ENCODE results near the gene PRSS12.
"Not testable (repeated sequence)": the region's sequence is repeated elsewhere in the genome, so short reads cannot be mapped to it uniquely, and the experiment has no call there.

The PRSS12 gene

GRCh38 chr4:118271788-118272187 lies 81.0 kb downstream of the PRSS12 start:
- DNase-seq = no peak

- peak; percentile 68 for DNase-seq
Measured at GRCh38 chr4:118270492-118270891, 82.3 kb downstream of the PRSS12 start.

- DNase-seq = no peak
Measured at GRCh38 chr4:118268780-118269179, 84.0 kb downstream of the PRSS12 start.

GRCh38 chr4:118266145-118266496 lies 86.7 kb downstream of the PRSS12 start:
- DNase-seq = not testable (repeated sequence)

- peak; percentile 29 for DNase-seq
Measured at GRCh38 chr4:118265312-118266144, 87.3 kb downstream of the PRSS12 start.

- DNase-seq = no peak
Measured at GRCh38 chr4:118264096-118264495, 88.7 kb downstream of the PRSS12 start.

GRCh38 chr4:118260309-118260708 lies 92.5 kb downstream of the PRSS12 start:
- no peak for DNase-seq

GRCh38 chr4:118259111-118259510 lies 93.7 kb downstream of the PRSS12 start:
- no peak for DNase-seq

GRCh38 chr4:118254368-118254767 lies 98.4 kb downstream of the PRSS12 start:
- DNase-seq = no peak

GRCh38 chr4:118249890-118250289 lies 102.9 kb downstream of the PRSS12 start:
- no peak for DNase-seq

GRCh38 chr4:118237531-118237930 lies 115.3 kb downstream of the PRSS12 start:
- DNase-seq = no peak

GRCh38 chr4:118235566-118236120 lies 117.2 kb downstream of the PRSS12 start:
- DNase-seq = no peak

Measured in suppressor macrophage treated with lipopolysaccharide for 4 hours (primary cell).